HUES48 (cell line): ENCODE data around the gene DLGAP5.
A peak's percentile ranks its signal among the peaks of the same experiment; 100 is the strongest.

ENCODE experiments used
- H3K27ac ChIP-seq: one replicate; pipeline ENCODE4 v1.7.0; 2013; ENCODE audit warnings: low read depth, low read length, inconsistent platforms
- H3K27me3 ChIP-seq: 2 replicates; pipeline ENCODE4 v1.6.1; 2013; ENCODE audit warnings: mild to moderate bottlenecking, low read length; ENCODE audit not compliant: control insufficient read depth, insufficient read depth
- H3K36me3 ChIP-seq: 2 replicates; pipeline ENCODE4 v1.6.1; 2013; ENCODE audit warnings: low read length; ENCODE audit not compliant: control insufficient read depth, insufficient read depth
- H3K4me1 ChIP-seq: 2 replicates; pipeline ENCODE4 v1.6.1; 2013; ENCODE audit warnings: mild to moderate bottlenecking, low read length; ENCODE audit not compliant: control insufficient read depth, insufficient read depth
- H3K4me3 ChIP-seq: 2 replicates; pipeline ENCODE4 v1.5.1; 2013; ENCODE audit warnings: mild to moderate bottlenecking, low read depth, low read length
- H3K9ac ChIP-seq: 2 replicates; pipeline ENCODE4 v1.6.1; 2013; ENCODE audit warnings: mild to moderate bottlenecking, low read depth, low read length, moderate library complexity
- H3K9me3 ChIP-seq: 2 replicates; pipeline ENCODE4 v1.6.1; 2013; ENCODE audit warnings: low read length; ENCODE audit not compliant: control insufficient read depth, insufficient read depth

DLGAP5 gene

GRCh38 chr14:55207832-55208231 lies 16.4 kb upstream of the DLGAP5 start:
- no peak overlapping the region for H3K9ac ChIP-seq

DNA sequence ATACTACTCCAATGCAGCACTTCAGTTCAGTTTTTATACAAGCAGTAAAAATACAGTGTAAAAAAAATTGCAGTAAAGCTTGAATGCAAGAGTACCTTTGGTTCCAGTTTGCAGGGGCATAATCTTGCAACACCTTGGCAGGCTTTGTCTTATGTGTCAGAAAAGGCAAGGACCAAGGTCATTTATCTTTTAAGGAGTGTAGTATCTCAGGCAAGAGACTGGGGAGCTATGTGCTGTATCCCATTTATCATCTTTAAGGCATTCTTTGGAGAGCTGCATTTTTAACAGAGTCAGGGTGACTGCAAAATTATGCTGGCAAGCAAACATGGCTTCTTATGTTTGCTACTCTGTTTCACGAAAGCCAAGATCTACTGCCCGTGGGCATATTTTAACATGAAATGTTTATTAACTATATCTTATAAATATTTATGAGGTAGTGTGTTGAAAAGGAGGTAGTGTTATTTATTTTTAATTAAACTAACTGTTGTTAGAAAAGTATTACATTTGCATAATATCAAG lies 14.8 kb upstream of the DLGAP5 start:
- peaks cover 6% of the 10 kb centered on the region for H3K4me1 ChIP-seq
- no peak overlapping the region for H3K4me3 ChIP-seq
- no peaks in the 10 kb centered on the region for H3K36me3 ChIP-seq
- no peaks in the 10 kb centered on the region for H3K27me3 ChIP-seq
- H3K9me3 ChIP-seq = no peaks in the 10 kb centered on the region
- no peak overlapping the region for H3K27ac ChIP-seq
- no peak overlapping the region for H3K9ac ChIP-seq

More at GRCh38 chr14:55207832-55208231, 16.4 kb upstream of the DLGAP5 start:
- Histone ChIP-seq H3K9me3 (no peaks in the 10 kb centered on the region), H3K4me3 (no peak overlapping the region), H3K36me3 (no peaks in the 10 kb centered on the region), H3K27ac (no peak overlapping the region), H3K4me1 (no peaks in the 10 kb centered on the region), H3K27me3 (no peaks in the 10 kb centered on the region)

GRCh38 chr14:55201219-55202101 lies 10.1 kb upstream of the DLGAP5 start:
- Histone ChIP-seq H3K27ac (peak overlapping the region; percentile 51), H3K4me1 (peaks cover 18% of the 10 kb centered on the region), H3K27me3 (no peaks in the 10 kb centered on the region)

DNA sequence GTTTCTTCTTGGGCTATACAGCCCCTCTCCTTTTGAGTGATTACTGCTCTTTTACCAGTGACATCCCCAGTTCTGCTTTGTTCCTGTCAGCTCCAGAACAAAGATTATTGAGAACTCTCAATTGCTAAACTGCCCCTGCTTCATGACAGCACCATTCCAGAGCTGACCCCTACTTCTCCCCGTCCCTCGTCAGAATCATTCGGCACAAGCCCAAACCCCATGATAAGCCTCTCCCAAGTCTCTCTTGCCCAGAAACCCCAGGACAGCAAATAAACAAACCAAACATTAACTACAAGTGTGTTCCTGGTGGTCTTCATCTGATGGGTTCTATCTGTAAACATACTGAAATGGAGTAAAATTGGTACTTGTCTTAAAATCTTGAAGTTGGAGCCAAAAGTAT lies 9.3 kb upstream of the DLGAP5 start:
- Histone ChIP-seq H3K4me3 (no peak overlapping the region), H3K27ac (peak overlapping the region; percentile 51), H3K9me3 (no peaks in the 10 kb centered on the region), H3K9ac (no peak overlapping the region; the same call in 1 of the 2 replicates), H3K27me3 (no peaks in the 10 kb centered on the region), H3K4me1 (peaks cover 18% of the 10 kb centered on the region), H3K36me3 (no peaks in the 10 kb centered on the region)

More at GRCh38 chr14:55201219-55202101, 10.1 kb upstream of the DLGAP5 start:
- Histone ChIP-seq H3K36me3 (no peaks in the 10 kb centered on the region), H3K4me3 (no peak overlapping the region), H3K9me3 (no peaks in the 10 kb centered on the region), H3K9ac (no peak overlapping the region)

DNA sequence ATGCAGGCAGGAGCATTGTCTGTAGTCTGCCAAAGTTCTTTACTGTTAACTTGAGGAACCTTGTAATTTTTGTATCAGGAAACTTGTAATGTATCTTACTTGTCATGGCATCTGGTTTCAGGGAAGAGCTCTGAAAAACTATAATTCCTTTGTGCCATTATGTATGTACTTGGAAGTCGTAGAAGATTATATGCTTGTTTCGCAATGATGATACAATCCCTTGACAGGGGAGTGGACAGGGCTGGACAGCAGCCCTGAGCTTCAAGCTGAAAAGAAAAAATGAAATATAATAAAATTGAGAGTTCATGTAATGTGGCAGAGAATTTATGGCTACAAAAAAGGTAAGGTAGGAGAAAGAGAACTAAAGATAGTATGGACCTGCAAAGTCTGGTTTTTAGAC lies 7.4 kb upstream of the DLGAP5 start:
- H3K36me3 ChIP-seq = no peaks in the 10 kb centered on the region

DNA sequence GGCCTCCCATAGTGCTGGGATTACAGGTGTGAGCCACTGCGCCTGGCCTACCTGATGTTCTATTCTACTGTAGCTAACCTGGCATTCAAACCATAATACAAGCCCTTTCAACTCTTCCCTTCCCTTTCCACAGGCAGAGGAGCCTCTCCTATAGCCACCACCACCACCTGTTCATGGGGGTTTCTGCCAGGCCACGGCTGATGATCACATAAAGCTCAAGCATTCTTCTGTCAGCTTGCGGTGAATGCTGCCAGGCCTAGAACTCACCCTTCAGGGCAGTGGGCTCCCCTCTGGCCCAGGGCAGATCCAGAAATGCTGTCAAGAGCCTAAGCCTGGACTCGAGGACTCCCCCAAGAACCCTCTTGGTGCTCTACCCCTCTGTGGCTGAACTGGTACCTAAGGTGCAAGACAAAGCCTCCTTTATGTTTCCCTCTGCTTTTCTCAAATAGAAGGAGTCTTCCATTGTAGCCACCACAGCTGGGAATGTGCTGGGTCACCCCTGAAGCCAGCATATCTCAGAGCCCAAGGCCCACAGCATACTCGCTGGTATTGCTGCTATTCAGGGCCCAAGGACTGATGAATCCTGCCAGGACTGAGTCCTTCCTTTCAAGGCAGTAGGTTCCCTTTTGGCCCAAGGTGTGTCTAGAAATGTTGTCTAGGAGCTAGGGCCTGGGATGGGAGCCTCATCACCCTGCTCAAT lies 3.4 kb upstream of the DLGAP5 start:
- Histone ChIP-seq H3K27ac (no peak overlapping the region), H3K27me3 (no peaks in the 10 kb centered on the region)

More for the DNA sequence above, 7.4 kb upstream of the DLGAP5 start:
- no peaks in the 10 kb centered on the region for H3K27me3 ChIP-seq
- H3K9ac ChIP-seq = no peak overlapping the region
- H3K27ac ChIP-seq = no peak overlapping the region
- H3K4me1 ChIP-seq = peaks cover 18% of the 10 kb centered on the region
- H3K4me3 ChIP-seq = no peak overlapping the region
- H3K9me3 ChIP-seq = no peaks in the 10 kb centered on the region

DNA sequence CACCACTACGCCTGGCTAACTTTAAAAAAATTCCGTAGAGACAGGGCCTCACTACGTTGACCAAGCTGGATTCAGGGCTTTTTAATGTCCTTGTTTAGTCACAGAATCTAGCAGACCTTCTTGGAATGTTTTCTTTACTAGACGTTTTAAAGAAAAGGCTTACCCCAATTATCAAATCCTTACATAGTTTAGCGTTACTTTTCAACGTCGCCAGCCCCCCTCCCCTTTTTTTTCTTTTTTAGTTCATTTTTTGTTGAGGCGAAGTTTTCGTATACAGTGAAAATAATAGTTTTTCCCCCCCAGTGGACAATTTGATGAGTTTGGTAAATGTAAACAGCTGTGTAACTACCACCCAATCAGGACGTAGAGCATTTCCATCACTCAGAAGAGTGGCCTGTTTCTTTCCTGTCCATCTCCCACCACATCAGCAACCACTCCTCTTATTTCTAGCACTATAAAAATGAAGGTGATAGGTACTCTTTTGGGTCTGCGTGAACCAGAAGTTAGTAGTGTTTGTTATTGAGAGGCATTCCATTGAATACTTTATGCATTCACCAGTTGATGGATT lies 753 bp upstream of the DLGAP5 start:
- Histone ChIP-seq H3K9ac (no peak overlapping the region), H3K4me3 (peak overlapping the region; percentile 94), H3K36me3 (peaks cover 20% of the 10 kb centered on the region), H3K27me3 (no peaks in the 10 kb centered on the region), H3K4me1 (peaks cover 12% of the 10 kb centered on the region), H3K27ac (peak overlapping the region; percentile 15), H3K9me3 (no peaks in the 10 kb centered on the region)

More for the DNA sequence above, 3.4 kb upstream of the DLGAP5 start:
- H3K4me1 ChIP-seq = peaks cover 4% of the 10 kb centered on the region; the same call in 1 of the 2 replicates
- no peak overlapping the region for H3K9ac ChIP-seq
- no peak overlapping the region for H3K4me3 ChIP-seq
- H3K36me3 ChIP-seq = no peaks in the 10 kb centered on the region
- H3K9me3 ChIP-seq = no peaks in the 10 kb centered on the region

DNA sequence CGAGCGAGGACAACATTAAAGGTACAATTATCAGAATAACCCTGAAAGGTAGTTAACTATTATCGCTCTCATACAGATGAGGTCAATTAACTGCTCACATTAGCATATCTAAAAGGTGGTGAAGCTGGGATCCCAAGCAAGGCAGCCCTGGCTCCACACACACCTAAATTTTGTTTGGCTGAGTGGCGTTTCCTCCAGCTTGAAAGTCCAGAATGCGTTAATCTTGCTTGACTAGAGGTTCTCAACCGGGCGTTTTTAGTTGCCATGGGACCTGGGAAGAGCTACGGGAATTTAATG lies 531 bp downstream of the DLGAP5 start:
- peak overlapping the region; percentile 93 for H3K27ac ChIP-seq
- H3K36me3 ChIP-seq = peaks cover 30% of the 10 kb centered on the region
- H3K27me3 ChIP-seq = no peaks in the 10 kb centered on the region
- peak overlapping the region; percentile 86 for H3K9ac ChIP-seq
- H3K4me1 ChIP-seq = peaks cover 12% of the 10 kb centered on the region
- peak overlapping the region; percentile 94 for H3K4me3 ChIP-seq
- H3K9me3 ChIP-seq = no peaks in the 10 kb centered on the region

DNA sequence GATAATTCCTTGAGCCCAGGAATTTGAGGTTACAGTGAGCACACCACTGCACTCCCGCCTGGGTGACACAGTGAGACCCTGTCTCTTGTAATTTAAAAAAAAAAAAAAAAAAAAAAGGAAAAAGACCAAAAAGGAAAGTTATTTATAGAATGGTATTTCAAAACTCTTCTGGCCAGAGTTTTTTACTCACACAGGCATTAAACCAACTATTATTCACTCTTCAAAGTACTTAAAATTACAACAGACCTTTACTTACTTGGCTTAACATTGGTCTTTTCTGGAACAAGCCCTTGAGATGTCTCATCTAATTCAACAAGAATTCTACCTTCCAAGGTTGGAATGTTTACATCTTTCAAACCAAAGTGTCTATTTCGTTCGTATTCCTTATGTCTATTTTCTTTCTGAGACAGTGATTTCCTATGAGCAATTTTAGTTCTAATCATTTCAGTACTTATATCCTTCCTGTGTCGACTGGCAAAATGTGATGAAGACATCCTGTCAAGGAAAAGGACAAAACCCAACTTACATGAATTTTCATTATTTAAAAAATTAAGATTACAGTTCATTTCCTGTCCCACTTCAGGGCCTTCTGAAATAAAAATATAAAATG lies 2.6 kb downstream of the DLGAP5 start:
- Histone ChIP-seq H3K9me3 (no peaks in the 10 kb centered on the region), H3K36me3 (peaks cover 47% of the 10 kb centered on the region), H3K4me1 (peaks cover 12% of the 10 kb centered on the region), H3K27me3 (no peaks in the 10 kb centered on the region), H3K4me3 (peak overlapping the region; percentile 94; the same call in 1 of the 2 replicates), H3K9ac (no peak overlapping the region), H3K27ac (no peak overlapping the region)

DNA sequence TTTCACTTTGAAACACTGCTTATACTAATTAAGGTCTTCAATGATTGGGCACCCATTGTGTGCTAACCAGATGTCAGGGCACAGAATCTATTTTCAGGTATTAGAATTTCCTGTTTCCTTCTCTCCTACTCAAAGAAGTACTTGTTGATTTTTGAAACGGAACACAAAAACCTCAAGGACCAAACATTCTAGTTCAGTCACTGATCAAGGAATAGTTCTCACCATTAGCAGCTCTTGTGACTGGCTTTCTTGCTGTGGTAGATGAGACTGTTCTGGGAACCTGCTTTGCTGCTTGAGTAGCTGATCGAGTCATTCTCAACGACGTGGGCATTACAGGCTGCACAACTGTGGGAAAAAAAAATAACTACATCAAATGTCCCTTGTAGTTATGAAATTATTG lies 11.0 kb downstream of the DLGAP5 start:
- Histone ChIP-seq H3K4me1 (no peaks in the 10 kb centered on the region), H3K4me3 (no peak overlapping the region), H3K27ac (no peak overlapping the region), H3K27me3 (no peaks in the 10 kb centered on the region), H3K36me3 (peaks cover 94% of the 10 kb centered on the region), H3K9ac (no peak overlapping the region), H3K9me3 (no peaks in the 10 kb centered on the region)
